Measurements from ENCODE around the gene GSE1.

GSE1 gene

DNA sequence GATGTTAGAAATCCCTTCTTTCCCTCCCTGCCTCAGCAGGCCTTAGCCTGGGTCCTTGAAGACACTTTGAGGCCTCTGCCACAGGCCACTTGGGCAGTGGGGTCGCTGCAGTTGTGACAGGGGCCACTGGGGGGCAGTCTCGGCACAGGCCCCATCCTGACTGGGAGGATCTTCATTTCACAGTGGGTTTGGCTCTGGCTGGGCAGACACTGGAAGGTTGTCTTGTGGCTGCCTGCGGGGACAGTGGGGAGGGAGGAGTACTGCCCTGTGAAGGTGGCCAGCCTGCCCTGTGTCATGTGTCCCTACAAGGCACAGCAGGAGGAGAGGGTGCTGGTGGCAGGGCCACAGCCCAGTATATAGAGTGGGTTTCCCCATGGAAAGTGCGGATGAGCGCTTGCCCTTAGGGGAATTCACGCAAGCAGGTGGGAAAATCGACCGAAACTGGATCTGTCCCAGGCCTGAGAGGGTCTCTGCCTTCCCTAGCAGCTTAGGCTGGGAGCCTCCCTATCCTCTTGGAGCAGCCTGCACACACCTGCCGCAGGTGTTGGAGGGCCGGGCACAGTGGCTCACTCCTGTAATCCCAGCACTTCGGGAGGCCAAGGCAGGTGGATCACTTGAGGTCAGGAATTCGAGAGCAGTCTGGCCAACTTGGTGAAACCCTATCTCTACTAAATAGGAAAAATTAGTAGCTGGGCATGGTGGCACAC lies 46.8 kb downstream of the GSE1 start:
- intact Hi-C loops (cut with DNase I; ENCODE audit: low total_unique reads): no loop called here
- DNase-seq: peak in 1 of 2 donors; percentile 61

DNA sequence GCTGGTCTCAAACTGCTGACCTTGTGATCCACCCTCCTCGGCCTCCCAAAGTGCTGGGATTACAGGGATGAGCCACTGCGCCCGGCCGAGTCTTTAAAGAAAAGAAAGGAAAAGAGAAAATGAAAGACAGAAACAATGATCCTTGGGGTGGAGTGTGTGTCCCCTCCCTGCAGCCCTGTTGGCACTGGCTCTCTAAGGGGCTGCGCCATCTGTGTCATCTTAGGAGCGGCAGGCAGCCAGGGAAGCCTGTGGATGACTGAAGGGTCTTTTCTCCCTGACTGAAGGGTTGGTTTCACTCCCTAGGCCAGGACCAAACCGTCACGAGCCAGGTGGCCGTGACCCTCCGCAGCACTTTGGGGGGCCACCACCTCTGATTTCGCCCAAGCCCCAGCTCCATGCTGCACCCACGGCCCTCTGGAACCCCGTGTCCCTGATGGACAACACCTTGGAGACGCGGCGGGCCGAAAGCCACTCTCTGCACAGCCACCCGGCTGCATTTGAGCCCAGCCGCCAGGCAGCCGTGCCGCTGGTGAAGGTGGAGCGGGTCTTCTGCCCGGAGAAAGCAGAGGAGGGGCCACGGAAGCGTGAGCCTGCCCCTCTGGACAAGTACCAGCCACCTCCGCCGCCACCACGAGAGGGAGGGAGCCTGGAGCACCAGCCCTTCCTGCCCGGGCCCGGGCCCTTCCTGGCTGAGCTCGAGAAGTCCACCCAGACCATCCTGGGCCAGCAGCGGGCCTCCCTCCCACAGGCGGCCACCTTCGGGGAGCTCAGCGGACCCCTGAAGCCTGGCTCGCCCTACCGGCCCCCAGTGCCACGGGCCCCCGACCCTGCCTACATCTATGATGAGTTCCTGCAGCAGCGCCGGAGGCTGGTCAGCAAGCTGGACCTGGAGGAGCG lies 48.0 kb downstream of the GSE1 start:
- H3K4me1 ChIP-seq: no peaks in the 10 kb centered on the region
- intact Hi-C loops (cut with DNase I; ENCODE audit: low total_unique reads): no loop called here
- TF ChIP-seq, protein P1, sequence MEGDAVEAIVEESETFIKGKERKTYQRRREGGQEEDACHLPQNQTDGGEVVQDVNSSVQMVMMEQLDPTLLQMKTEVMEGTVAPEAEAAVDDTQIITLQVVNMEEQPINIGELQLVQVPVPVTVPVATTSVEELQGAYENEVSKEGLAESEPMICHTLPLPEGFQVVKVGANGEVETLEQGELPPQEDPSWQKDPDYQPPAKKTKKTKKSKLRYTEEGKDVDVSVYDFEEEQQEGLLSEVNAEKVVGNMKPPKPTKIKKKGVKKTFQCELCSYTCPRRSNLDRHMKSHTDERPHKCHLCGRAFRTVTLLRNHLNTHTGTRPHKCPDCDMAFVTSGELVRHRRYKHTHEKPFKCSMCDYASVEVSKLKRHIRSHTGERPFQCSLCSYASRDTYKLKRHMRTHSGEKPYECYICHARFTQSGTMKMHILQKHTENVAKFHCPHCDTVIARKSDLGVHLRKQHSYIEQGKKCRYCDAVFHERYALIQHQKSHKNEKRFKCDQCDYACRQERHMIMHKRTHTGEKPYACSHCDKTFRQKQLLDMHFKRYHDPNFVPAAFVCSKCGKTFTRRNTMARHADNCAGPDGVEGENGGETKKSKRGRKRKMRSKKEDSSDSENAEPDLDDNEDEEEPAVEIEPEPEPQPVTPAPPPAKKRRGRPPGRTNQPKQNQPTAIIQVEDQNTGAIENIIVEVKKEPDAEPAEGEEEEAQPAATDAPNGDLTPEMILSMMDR (IDR thresholded peaks at IDR 0.05): no peak
- H3K36me3 ChIP-seq: peaks cover 70 to 90% (median 86%) of the 10 kb centered on the region in 3 donors
- no peak for DNase-seq
- no peak overlapping the region for H3K27ac ChIP-seq
- H3K4me3 ChIP-seq: no peak overlapping the region
- H3K9me3 ChIP-seq: no peaks in the 10 kb centered on the region
- H3K27me3 ChIP-seq: no peaks in the 10 kb centered on the region

More for the DNA sequence above, 46.8 kb downstream of the GSE1 start:
- Histone ChIP-seq H3K9me3 (no peaks in the 10 kb centered on the region), H3K4me3 (no peak overlapping the region), H3K27ac (no peak overlapping the region), H3K4me1 (no peaks in the 10 kb centered on the region), H3K36me3 (peaks cover 70 to 90% (median 86%) of the 10 kb centered on the region in 3 donors), H3K27me3 (no peaks in the 10 kb centered on the region)
- TF ChIP-seq, protein P1 (IDR thresholded peaks at IDR 0.05): peak; percentile 56 to 73

DNA sequence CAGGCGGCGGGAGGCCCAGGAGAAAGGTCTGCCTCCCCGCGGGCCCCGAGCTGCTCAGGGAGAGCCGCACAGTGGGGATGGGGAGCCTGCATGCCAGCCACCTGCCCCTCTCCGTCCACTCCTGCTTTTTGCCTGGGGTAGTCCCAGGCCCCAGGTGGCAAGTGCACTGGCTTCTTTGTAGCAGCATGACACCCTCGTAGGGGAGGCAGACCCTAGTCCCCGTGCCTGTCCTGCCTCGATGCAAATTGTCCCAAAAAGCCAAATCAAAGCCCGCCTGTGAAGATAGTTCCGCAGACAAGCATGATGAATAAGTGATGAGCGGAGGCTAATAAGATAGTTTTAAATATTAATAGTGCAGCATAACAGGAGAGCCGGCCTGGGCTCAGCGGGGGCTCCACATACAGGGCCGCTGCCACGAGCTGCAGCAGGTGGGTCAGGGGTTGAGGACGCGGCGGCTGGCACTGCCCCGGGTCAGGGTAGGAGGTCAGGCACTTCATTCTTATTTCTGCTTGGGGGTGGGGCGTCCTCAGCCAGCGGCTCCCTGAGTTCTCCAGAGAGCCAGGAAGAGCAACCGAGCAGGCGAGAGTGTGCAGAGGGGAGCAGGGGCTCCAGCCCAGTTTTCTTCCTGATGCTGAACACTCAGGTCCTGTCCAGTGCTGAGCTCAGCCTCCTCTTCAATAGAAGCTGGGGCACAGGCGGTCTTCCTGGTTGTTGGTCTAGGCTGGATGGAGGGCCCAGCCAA lies 48.8 kb downstream of the GSE1 start:
- TF ChIP-seq, protein P1 (IDR thresholded peaks at IDR 0.05): no peak
- intact Hi-C loops (cut with DNase I; ENCODE audit: low total_unique reads): no loop called here
- H3K36me3 ChIP-seq: peaks cover 70 to 90% (median 86%) of the 10 kb centered on the region in 3 donors
- no peaks in the 10 kb centered on the region for H3K9me3 ChIP-seq
- H3K27me3 ChIP-seq: no peaks in the 10 kb centered on the region
- H3K4me3 ChIP-seq: no peak overlapping the region
- no peak overlapping the region for H3K27ac ChIP-seq
- H3K4me1 ChIP-seq: no peaks in the 10 kb centered on the region
- DNase-seq: no peak

DNA sequence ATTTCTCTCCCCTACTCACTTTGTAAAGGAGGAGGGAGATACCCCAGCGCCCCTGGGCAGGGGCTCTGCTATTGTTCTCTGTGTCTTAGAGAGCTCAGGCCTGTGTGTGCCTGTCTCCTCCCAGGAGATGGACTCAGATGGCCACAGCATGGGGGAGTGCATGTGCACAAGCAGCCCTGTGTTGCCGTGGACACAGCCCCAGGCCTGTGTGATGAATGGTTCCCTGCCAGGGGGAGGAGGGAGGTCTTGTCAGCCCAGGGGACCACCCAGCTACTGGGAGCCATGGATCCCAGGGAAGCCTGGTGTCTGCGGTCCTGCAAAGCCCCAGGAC lies 49.3 kb downstream of the GSE1 start:
- Histone ChIP-seq H3K4me1 (no peaks in the 10 kb centered on the region), H3K36me3 (peaks cover 65 to 90% (median 86%) of the 10 kb centered on the region in 3 donors), H3K4me3 (no peak overlapping the region), H3K27me3 (no peaks in the 10 kb centered on the region), H3K27ac (no peak overlapping the region), H3K9me3 (no peaks in the 10 kb centered on the region)
- TF ChIP-seq, protein P1 (IDR thresholded peaks at IDR 0.05): no peak
- intact Hi-C loops (cut with DNase I; ENCODE audit: low total_unique reads): no loop called here
- no peak for DNase-seq

DNA sequence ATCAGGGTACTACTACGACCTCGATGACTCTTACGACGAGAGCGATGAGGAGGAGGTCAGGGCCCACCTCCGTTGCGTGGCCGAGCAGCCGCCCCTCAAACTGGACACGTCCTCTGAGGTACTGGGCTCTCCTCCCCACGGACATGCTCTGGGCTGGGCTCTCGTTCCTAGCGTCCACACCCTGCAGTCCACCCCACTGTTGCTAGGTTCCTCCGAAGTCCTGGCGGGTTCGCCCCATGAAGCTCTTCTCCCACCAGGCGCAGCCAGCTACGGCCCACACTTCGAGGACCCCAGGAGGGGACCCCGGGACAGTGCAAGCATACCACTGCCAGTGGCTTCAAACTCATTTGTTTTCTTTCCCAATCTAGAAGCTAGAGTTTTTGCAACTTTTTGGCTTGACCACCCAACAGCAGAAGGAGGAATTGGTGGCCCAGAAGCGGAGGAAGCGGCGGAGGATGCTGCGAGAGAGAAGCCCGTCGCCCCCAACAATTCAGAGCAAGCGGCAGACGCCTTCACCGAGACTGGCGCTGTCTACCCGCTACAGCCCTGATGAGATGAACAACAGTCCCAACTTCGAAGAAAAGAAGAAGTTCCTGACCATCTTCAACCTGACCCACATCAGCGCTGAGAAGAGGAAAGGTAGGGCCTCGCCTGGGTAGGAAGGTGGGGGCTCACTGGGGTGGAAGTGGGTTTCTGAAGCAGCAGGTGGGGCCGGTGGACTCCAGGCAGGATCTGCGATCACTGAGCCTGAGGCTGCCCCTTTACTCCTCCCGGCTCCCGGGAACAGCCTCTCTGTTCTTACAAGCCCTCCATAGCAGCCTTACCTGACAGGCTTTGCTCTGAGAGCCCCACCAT lies 50.1 kb downstream of the GSE1 start:
- H3K9me3 ChIP-seq: no peaks in the 10 kb centered on the region
- no peaks in the 10 kb centered on the region for H3K27me3 ChIP-seq
- DNase-seq: no peak
- TF ChIP-seq, protein P1 (IDR thresholded peaks at IDR 0.05): no peak
- H3K4me1 ChIP-seq: no peaks in the 10 kb centered on the region
- intact Hi-C loops (cut with DNase I; ENCODE audit: low total_unique reads): no loop called here
- H3K36me3 ChIP-seq: peaks cover 63 to 90% (median 84%) of the 10 kb centered on the region in 3 donors
- H3K27ac ChIP-seq: no peak overlapping the region
- H3K4me3 ChIP-seq: no peak overlapping the region
